ENCODE measurements around the gene C2orf72. TPM values are rescaled to one million over a fixed set of nuclear protein-coding genes. Genes with fewer than 3 reads are reported as not detected.

C2orf72 gene
- total and polyA plus RNA-seq, 2 of the 13 experiments (the other 11 are each of a cell fraction or from before 2014, with no cell fraction given): 147 to 203 TPM

GRCh38 chr2:231056453-231057416 lies 19.4 kb downstream of the C2orf72 start, which contains the start of gene PSMD1 (continued):
- peak; percentile 89 for TF ChIP-seq KMT2A (CRISPR knock-in tag; IDR thresholded peaks at IDR 0.05)
- TF ChIP-seq ZNF101 (CRISPR knock-in tag; IDR thresholded peaks at IDR 0.05; ENCODE audit: borderline replicate concordance, low read depth): no peak
- TF ChIP-seq, protein P1, sequence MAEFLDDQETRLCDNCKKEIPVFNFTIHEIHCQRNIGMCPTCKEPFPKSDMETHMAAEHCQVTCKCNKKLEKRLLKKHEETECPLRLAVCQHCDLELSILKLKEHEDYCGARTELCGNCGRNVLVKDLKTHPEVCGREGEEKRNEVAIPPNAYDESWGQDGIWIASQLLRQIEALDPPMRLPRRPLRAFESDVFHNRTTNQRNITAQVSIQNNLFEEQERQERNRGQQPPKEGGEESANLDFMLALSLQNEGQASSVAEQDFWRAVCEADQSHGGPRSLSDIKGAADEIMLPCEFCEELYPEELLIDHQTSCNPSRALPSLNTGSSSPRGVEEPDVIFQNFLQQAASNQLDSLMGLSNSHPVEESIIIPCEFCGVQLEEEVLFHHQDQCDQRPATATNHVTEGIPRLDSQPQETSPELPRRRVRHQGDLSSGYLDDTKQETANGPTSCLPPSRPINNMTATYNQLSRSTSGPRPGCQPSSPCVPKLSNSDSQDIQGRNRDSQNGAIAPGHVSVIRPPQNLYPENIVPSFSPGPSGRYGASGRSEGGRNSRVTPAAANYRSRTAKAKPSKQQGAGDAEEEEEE (CRISPR knock-in tag; IDR thresholded peaks at IDR 0.05; ENCODE audit: borderline replicate concordance): no peak
- TF ChIP-seq SNAPC4 (CRISPR knock-in tag; IDR thresholded peaks at IDR 0.05): peak; percentile 71; the same call in 1 of the 2 replicates
- 0 out of 2 replicates have a peak, but pooled peaks have one; percentile 31 for TF ChIP-seq ZNF33B (CRISPR knock-in tag; IDR thresholded peaks at IDR 0.05)
- TF ChIP-seq ARNT2 (CRISPR knock-in tag; IDR thresholded peaks at IDR 0.05; ENCODE audit: low read depth): 0 out of 2 replicates have a peak, but pooled peaks have one; percentile 18
- TF ChIP-seq PITX1 (CRISPR knock-in tag; IDR thresholded peaks at IDR 0.05): no peak
- TF ChIP-seq ZNF563 (CRISPR knock-in tag; IDR thresholded peaks at IDR 0.05): peak; percentile 84
- no peak for TF ChIP-seq HOXA9 (CRISPR knock-in tag; IDR thresholded peaks at IDR 0.05; ENCODE audit: borderline replicate concordance)
- no peak for TF ChIP-seq ZBTB8A (CRISPR knock-in tag; IDR thresholded peaks at IDR 0.05; ENCODE audit: borderline replicate concordance, low read depth)
- TF ChIP-seq ZNF460 (CRISPR knock-in tag; IDR thresholded peaks at IDR 0.05; ENCODE audit: borderline replicate concordance): peak; percentile 56; the same call in 1 of the 2 replicates
- TF ChIP-seq ZFAT (CRISPR knock-in tag; conservative IDR thresholded peaks at IDR 0.05): no peak
- TF ChIP-seq PRPF4 (IDR thresholded peaks at IDR 0.05; ENCODE audit: low read depth, low read length, poor library complexity, severe bottlenecking): no peak
- TF ChIP-seq ZFP41 (CRISPR knock-in tag; IDR thresholded peaks at IDR 0.05; ENCODE audit: borderline replicate concordance): no peak; the same call in 1 of the 2 replicates
- no peak for TF ChIP-seq MATR3 (CRISPR knock-in tag; IDR thresholded peaks at IDR 0.05)
- 0 out of 2 replicates have a peak, but pooled peaks have one; percentile 61 for TF ChIP-seq NAIF1 (CRISPR knock-in tag; IDR thresholded peaks at IDR 0.05; ENCODE audit: borderline replicate concordance)
- TF ChIP-seq HNRNPUL1 (IDR thresholded peaks at IDR 0.05; ENCODE audit: low read depth, low read length): no peak
- peak; percentile 86; the same call in 1 of the 2 replicates for TF ChIP-seq ZNF136 (CRISPR knock-in tag; IDR thresholded peaks at IDR 0.05; ENCODE audit: low read depth)
- TF ChIP-seq EP300 (IDR thresholded peaks at IDR 0.05; ENCODE audit: low read depth in 2 of 2, low read length in 2 of 2): peak in 1 of 2 experiments; percentile 28; a peak in 1 of 4 replicates
- TF ChIP-seq EP300 (CRISPR knock-in tag; IDR thresholded peaks at IDR 0.05; ENCODE audit: borderline replicate concordance): peak; percentile 9; the same call in 1 of the 2 replicates
- TF ChIP-seq ETV6 (CRISPR knock-in tag; conservative IDR thresholded peaks at IDR 0.05): no peak; the same call in 1 of the 2 replicates
- TF ChIP-seq ZNF264 (CRISPR knock-in tag; IDR thresholded peaks at IDR 0.05): no peak

Measured in HepG2 (cell line).